ENCODE data around the gene LRMDA.

Gene LRMDA

DNA sequence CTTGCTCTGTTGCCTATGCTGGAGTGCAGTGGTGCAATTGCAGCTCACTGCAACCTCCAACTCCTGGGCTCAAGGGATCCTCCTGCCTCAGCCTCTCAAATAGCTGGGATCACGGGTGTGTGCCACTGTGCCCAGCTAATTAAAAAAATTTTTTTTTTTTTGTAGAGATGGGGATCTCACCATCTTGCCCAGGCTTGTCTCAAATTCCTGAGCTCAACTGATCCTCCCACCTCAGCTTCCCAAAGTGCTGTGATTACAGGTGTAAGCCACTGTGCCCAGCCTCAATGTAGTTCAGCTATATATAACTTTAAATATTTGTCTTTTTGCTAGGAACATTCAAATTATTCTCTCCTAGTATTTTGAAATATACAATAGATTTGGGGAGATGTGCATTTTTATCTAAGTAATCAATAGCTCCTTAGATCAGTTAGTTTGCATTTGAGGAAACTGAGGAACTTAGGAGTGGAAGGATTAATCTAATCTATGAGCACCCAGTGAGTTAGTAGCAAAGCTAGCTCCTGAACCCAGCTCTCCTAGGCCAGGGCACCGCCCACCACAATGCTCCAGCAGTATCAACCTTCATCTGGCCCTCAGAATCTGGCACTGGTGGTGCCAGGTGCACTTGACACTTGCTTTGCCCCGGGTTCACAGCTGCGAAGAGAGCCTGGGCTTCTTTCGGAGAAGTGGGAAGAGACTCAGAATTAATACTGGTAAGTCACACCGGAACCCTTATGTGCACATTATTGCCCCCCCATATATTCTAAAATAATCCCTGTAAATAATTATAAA is 5.9 kb upstream of the LRMDA start:
- no peak for DNase-seq (ENCODE audit: low read depth in 2 of 2)

DNA sequence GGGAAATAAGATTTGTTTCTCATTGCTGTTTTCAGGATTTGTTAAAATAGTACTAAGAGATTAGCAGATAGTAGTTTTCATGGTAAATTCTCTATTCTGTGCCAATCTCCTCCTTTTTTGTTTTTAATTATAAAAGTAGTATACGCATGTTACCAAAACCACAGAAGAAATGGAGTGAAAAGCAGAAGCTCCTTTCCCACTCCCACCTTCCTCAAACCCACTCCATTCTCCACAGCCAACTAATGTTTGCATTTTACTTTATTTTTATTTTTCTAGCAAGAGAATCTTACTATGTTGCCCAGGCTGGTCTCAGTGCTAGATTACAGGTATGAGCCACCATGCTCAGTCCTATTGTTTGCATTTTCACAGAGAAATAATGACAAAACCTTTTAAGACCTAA is 4.5 kb upstream of the LRMDA start:
- DNase-seq (ENCODE audit: low read depth in 2 of 2), result no peak

DNA sequence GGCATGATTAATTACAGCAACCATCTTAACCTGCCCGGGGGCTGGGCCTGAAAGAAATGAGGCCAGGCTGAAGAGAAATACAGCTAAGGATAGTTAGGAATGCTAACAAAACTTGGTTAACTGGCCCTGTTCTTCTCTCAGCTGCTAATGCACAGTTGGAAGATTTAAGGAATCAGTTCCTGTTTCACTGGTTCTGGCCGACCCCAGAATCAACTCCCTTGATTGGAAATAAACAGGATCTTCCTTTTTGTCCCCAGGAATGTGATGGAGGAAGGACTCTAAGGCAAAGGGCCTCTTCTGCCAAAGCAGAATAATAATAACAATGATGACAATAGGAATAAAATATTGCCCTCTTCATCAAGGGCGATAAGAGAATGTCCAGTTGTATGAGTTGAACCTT is 3.5 kb upstream of the LRMDA start:
- no peak for DNase-seq (ENCODE audit: low read depth in 2 of 2)

DNA sequence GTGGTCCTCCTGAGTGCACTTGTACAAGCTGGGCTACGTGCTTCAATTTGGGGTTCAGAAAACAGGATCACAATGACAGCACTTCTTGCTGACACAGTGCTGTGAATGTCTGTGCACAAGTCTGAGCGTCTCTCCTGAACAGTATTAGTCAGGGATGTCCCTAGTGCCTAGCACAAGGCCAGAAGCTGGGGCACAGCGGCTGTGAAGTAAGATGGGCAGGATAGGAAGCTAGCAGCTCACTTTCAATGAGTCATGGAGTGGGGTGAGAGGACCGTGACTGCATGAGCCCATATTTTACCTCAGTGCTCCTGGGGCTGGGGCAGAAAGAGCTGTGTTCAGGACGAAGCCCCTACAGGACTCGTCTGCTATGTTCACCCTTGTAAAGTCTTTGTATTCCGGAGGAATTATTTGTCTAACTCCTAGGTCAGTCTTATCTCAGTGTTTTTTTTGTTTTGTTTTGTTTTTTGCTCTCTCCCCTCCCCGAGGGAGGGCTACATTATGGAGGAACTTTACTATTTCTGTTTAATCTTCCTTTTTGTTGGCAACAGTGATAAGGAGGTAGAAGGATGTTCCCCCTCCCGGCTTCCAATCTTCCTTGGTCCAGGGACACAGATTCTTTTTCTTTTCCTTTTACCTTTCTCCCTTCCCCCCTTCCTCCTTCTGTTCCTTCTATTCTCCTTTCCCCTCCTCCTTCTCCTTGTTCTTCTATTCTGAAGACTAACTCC is 2.8 kb upstream of the LRMDA start:
- no peak for DNase-seq (ENCODE audit: low read depth in 2 of 2)

DNA sequence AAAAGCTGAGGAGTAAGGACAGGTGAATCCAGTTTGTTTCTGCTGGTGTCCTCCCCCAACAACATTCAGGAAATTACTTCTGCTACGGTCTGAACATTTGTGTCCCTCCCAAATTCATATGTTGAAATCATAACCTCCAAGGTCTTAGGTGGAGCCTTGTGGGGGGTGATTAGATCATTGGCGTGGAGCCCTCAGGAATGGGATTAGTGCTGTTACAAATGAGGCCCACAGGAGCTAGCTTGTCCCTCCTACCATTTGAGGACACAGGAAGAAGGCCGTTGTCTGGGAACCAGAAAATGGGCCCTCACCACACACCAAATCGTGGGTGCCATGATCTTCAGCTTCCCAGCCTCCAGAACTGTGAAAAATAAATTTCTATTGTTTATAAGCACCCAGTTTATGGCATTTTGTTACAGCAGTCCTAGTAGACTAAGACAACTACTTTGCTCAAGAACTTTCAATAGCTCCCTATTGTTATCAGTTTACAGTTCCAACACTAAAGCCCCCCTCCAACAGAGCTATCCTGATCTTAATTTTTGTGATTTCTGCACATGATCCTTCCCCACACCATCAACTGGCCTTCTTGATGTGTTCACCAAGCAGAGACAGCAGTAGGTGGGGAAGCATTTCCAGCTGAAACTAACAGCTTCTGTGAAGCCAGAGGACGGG is 2.1 kb upstream of the LRMDA start:
- DNase-seq (ENCODE audit: low read depth in 2 of 2), result no peak

DNA sequence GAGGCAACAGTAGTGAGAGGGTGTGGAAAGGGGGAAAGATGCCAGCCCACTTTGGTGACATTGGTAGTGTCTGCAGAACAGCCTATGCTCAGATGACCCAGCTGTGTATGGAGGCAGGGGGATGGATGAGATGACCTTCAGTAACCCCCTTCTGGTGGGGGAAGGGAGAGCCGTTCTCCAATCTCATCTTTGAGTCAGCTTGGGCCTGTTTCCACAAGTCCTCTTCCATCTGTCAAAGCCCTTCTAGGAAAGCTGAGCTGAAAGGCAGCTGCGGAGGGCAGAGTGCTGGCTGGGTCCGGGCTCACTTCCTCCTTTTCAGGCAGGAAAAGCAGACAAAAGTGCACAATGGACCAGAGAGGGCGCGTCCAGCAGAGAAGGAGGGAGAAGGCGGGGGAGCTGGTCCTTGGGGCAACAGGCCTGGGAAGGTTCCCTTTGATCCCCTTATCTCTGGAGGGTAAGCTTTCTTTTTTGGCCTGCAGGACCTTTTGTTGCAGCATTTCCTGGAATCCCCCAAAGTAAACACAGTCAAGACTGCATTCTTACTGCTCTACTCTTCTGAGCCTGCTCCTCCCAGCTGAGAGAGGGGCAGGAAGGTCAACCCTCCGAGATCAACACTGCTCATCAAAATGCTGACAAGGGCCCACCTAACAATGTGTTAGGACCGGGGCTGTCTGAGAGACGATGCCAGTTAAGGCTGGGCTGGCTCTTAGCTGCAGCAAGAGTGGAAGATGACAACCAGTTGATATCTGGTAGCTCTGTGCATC is 1.2 kb upstream of the LRMDA start:
- no peak for DNase-seq (ENCODE audit: low read depth in 2 of 2)

DNA sequence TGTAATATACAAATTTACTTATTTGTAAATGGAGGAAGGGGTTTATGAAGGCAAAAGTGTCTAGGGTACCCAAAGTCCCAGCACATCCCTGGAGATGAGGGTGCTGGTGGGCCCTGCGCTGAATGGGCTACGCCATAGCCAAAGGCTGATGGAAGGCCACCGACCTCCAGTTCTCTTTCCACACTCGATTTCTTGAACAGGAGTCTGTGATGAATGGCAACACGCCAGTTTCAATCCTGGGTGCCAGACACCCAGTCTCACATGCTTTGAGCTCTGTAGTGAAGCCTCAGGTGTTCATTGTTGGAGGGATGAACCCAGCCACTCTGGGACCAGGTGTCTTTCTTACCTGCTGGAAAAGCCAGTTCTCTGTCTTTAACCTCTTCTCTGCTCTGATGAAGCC is 752 bp downstream of the LRMDA start:
- DNase-seq (ENCODE audit: low read depth in 2 of 2), result no peak

DNA sequence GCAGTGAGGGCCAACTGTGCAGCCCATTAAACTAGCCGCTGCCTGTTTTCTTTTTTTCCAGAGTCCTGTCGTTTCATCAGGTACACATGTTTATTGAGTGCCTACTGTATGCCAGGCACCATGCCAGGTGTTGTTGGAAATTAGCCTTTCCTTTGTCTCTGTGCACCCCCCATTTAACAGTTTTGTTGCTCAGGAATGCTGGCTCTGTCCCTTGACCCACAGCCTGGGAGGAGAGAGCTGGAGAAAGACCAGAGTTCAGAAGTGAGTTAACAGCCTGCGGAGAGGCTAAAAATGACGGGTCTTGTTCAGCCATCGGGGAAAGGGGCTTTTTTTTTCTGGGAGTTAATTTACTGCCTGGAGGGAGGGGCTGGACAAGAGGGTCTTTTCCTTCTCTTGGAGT is 1.3 kb downstream of the LRMDA start:
- DNase-seq (ENCODE audit: low read depth in 2 of 2), result no peak

DNA sequence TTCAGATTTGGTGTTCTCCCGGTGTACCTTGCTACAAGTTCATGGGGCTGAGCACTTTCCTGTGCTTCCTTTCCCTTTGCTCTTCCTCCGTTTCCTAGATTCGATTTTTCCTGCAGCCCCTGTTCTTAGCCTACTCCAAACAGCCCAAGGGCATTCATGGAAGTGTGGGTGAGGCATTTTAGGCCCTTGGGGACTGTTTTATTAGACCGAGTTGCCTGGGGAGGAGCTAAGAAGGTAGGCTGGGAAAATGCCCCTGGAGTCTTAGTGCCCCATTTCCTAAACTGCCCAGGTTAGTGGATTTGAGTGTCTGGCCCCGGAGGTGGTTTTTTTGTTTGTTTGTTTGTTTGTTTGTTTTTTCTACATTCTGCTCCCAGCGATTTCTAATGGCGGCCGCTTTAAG is 1.8 kb downstream of the LRMDA start:
- no peak for DNase-seq (ENCODE audit: low read depth in 2 of 2)

DNA sequence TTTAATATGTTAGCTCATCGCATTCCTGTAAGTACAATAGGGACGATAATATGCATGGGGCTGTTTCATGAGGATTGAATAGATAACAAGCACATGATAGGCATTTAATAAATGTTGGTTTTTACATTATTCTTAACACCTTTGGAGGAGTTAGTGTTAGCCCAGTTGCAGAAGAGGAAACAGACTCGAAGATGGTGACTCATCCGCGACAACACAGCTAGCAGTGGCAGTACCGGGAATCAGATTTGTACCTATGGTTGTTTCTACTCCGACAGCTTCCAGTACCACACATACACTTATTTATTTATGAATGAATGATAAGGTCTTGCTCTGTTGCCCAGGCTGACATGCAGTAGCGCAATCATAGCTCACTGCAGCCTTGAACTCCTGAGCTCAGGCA is 2.9 kb downstream of the LRMDA start:
- DNase-seq (ENCODE audit: low read depth in 2 of 2), result no peak

DNA sequence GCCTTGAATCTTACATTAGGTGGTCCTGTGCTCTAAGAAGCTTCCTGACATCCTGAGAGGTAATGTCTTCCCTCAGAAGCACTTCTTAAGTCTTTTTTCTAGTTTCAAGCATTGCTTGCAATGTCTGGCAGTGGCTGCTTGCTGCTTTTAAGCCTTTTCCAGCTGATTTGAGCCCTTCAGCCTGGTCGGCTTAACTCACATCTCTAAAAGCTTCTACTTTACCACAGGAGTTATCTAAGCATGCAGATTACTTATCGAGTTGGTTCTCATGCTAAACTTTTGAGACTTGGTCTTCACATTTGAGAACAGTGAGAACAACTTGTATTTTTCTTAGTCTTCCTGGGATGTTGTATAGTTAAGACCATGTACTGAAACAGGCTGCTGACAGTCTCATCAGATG is 3.9 kb downstream of the LRMDA start:
- DNase-seq (ENCODE audit: low read depth in 2 of 2), result no peak

DNA sequence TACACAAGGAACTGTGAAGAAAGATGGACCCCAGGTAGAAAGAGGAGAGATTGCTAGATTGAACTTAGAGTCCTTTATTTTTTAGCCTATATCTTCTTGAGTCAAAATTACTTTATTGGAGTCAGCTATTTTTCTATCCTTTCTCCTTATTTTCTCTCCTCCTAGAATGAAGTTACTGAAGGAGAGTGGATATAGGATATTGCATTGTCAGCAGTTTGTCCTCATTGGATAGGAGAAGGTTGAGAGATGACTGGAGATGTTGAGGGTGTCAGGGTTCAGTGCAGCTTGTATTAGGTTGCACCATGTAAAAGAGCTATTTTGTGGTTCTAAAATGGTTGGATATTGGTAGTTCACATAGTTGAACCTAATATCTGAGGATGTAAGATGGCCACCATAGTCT is 5.5 kb downstream of the LRMDA start:
- DNase-seq (ENCODE audit: low read depth in 2 of 2), result no peak

DNA sequence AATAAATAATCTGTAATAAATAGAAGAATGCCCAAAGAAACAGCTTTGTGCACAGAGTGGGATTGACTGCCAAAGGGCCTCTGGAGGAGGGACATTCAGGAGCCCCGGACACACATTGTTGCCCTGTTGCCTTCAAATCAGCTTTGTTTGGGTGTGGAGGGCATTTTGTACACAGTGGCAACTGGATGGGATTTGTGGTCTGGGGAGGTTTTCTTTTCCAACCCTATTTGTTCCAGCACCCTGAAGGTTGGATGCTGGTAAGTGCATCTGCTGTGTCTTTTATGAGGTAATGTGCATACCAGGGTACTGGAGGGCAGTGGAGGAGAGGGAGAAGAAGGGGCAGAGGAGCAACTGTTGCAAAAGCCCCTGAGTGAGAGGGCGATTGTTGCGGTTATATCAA is 6.3 kb downstream of the LRMDA start:
- DNase-seq (ENCODE audit: low read depth in 2 of 2), result no peak

DNA sequence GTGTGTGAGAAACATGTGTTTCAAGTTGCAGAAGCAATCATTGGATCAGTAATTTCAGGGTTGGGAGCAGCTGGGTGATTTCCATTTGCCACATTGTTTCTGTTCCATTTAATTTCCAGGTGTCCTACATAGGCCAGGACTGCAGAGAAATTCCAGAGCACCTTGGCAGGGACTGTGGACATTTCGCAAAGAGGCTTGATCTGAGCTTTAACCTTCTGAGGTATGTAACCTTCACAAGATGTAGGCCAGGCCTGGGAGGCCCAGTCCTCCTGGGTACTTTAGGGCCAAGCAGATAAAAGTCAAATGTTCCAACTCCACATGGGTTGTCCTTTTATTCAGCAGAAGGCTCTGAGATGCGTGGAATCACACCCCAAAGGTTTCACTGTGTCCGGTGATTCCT is 6.9 kb downstream of the LRMDA start:
- DNase-seq (ENCODE audit: low read depth in 2 of 2), result no peak

DNA sequence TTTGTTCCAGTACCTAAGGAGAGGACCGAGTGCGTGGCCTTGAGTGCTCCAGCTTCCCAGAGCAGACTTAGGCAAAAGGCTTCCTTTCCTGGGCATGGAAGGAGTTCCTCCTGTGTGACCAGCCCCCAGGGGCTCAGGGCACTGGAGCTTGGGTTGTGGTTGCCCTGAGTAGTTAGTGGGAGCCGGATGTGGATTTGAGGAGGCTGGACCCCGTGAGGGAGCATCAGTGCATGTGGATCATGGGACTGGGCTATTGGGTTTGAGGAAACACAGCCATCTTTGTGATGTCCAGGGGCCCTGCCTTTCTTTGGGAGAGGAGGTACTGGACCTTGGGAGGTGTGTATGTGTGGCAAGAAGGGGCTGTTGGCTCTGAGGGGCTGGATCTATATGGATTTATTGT is 8.4 kb downstream of the LRMDA start:
- DNase-seq (ENCODE audit: low read depth in 2 of 2), result no peak

DNA sequence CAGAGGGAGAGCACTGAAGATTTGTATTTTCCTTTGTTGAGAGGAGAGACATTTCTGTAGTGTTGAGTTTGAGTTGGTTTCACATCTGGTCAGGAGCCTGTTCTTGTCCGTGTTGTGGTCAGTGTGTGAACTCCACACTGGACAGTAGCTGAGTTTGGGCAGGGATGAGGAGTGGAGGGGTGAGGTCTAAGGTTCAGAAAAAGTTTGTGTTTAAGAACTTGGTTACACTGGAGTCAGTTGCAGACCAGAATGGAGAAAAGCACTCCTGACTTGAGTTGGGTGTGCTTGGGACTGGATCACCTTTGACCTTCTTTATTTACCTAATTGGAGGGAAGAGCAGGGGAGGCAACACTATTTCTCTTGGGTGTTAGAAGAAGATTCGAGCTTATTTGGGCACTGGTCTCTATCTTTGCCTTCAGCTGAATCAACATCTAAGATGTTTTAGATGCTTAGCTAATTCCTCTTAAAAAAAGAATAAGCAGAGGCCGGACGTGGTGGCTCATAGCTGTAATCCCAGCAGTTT is 8.9 kb downstream of the LRMDA start:
- no peak for DNase-seq (ENCODE audit: low read depth in 2 of 2)

DNA sequence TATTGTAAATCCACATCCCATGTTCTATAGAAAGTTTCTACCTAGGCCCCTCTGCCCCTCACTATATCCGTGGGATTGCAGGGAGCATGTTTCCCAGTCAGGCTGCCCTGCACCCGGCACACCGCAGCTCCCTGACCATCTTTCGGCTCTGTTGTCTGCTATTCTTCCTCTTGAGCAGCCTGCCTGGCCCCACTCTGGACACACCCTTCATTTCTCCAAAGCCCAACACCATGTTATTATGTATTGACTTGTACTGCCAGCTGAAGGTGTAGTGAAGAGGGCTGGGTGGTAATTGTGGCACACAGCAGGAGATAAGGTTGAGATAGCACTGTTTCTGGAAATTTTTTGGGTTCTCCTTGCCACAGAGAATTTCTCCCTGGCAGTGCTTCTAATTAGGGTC is 9.8 kb downstream of the LRMDA start:
- no peak for DNase-seq (ENCODE audit: low read depth in 2 of 2)

DNA sequence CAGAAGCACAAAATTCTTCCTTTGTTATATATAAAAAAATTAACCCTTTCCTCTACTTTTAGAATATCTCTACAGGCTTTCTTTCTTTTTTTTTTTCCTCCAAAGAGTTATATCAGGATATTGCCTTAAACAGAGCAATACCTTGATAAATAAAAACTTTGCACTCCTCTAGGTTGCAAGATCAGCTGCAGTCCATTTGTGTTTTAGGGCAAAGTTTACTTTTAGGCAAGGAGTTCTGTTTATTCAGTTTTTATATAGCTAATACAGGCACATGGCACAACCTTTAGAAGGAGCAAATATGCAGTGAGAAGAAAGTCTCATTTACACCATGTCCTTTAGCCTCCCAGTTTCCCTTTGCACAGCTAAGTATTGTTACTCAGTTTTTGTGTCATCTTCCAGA is 10.3 kb downstream of the LRMDA start:
- no peak for DNase-seq (ENCODE audit: low read depth in 2 of 2)

DNA sequence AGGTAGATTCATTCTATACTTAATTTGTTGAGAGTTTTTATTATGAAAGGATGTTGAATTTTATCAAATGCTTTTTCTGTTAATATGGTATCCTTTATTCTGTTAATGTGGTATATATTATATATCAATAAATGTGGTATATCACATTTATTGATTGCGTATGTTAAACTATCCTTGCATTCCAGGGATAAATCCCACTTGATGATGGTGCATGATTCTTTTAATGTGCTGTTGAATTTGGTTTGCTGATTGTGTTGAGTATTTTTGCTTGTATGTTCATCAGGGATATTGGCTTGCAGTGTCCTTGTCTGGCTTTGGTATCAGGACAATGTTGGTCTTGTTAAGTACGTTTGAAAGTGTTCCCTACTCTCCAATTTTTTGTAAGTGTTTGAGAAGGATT is 11.9 kb downstream of the LRMDA start:
- DNase-seq (ENCODE audit: low read depth in 2 of 2), result no peak

DNA sequence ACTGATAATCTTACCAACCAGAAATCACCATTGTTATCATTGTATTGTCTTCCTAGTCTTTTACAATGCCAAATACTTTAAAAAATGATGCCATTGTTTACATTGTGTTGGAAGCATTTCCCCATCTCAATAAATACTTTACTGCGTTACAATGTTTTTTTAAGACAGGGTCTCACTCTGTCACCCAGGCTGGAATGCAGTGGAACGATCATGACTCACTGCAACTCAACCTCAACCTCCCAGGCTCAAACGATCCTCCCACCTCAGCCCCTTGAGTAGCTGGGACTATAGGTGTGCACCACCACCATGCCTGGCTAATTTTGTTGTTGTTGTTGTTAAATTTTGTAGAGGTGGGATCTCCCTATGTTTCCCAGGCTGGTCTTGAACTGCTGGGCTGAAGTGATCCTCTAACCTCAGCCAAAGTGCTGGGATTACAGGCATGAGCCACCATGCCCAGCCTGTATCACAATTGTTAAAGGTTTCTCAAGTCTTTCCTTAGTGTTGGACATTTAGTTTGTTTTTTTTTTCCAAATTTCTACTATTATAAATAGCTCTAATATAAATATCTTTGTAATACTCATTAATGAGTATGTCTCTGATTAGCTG is 13.5 kb downstream of the LRMDA start:
- DNase-seq (ENCODE audit: low read depth in 2 of 2), result no peak

DNA sequence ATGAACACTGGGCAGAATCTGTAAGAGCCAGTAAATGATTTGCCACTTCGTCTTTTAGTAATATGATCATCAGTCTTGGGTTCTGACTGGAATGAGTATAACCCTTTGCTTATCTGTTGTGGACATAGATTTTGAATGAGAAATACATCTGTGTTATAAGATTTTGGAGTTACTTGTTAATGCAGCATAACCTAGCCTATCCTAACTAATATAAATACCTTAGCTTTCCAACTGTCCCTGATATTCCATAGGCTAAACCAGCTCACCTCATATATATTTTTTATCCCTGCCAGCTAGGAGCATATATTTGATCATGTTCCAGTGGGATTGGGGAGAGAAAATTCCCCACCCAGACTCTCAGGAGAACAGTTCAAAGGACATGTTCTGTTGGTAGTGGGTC is 15.1 kb downstream of the LRMDA start:
- DNase-seq (ENCODE audit: low read depth in 2 of 2), result no peak

DNA sequence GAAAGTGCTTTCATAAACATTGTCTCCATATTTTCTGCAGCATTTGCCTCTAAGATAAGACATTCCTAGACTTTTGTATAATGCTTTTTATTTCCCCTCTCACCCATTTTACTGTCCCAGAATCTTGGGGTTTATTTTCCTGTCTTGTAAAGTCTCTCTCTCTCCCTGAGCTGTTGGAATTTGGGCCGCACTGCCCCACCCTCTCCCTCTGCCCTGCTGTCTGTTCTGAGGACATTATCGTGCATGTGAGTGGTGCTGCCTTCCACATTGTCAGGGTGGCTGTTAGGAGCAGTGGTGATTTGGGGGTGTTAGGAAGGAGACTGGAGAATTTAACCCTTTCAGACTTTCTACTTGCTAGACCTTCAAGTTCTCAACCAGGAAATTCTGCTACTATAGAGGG is 16.7 kb downstream of the LRMDA start:
- DNase-seq (ENCODE audit: low read depth in 2 of 2), result no peak

Measured in fibroblast of skin of left quadriceps (primary cell).